OCI-LY7 (cell line): ENCODE results near the gene UBE3C. TPM values are rescaled to one million over a fixed set of nuclear protein-coding genes. Genes with fewer than 3 reads are reported as not detected.

Experiments
- BruUV-seq: library from RNA; stranded (reverse); fragments of 400-500 nt; replicated peaks from 2 replicates; lab custom pipeline; 2021; lab: Mats Ljungman, UMichigan
- CTCF ChIA-PET: fragments of 300-600 bp; sonication (Branson Sonifier 250); formaldehyde crosslinking; loops from one replicate; lab custom pipeline; 2022; ENCODE audit warnings: antibody characterized with exemption; ENCODE audit not compliant: unreplicated experiment; lab: Charles Lee
- POLR2A ChIA-PET: fragments of 300-600 bp; sonication (Branson Sonifier 250); formaldehyde crosslinking; loops from one replicate; lab custom pipeline; 2022; ENCODE audit warnings: antibody characterized with exemption; lab: Charles Lee
- DNase-seq: peaks from one replicate; pipeline ENCODE4 v3.0.0-alpha.2; 2015; ENCODE audit warnings: low spot score
- H2AFZ ChIP-seq: fragments of 200-600 bp; sonication (generic), shearing (Covaris generic); 2 replicates; pipeline ENCODE4 v1.6.1; 2014; ENCODE audit warnings: mild to moderate bottlenecking, antibody characterized with exemption, low read length, moderate library complexity
- H3K27ac ChIP-seq: fragments of 200-600 bp; sonication (generic); 2 replicates; pipeline ENCODE4 v1.5.1; 2014; ENCODE audit warnings: mixed run types, low read depth, mild to moderate bottlenecking, moderate library complexity, low read length, inconsistent platforms; ENCODE audit not compliant: poor library complexity, severe bottlenecking
- H3K36me3 ChIP-seq: fragments of 200-600 bp; sonication (generic); 2 replicates; pipeline ENCODE4 v1.6.1; 2014; ENCODE audit warnings: mild to moderate bottlenecking, antibody characterized with exemption, low read length, moderate library complexity, mixed read lengths; ENCODE audit not compliant: insufficient read depth
- H3K4me1 ChIP-seq: fragments of 200-600 bp; sonication (generic); 2 replicates; pipeline ENCODE4 v1.5.1; 2014; ENCODE audit warnings: mild to moderate bottlenecking, low read length; ENCODE audit not compliant: insufficient read depth, poor library complexity, severe bottlenecking
- H3K4me2 ChIP-seq: fragments of 200-600 bp; sonication (generic); 2 replicates; pipeline ENCODE4 v1.6.1; 2014; ENCODE audit warnings: mild to moderate bottlenecking, low read length
- H3K4me3 ChIP-seq: fragments of 200-600 bp; sonication (generic); 2 replicates; pipeline ENCODE4 v1.5.1; 2014; ENCODE audit warnings: mild to moderate bottlenecking, low read depth, low read length; ENCODE audit not compliant: poor library complexity, severe bottlenecking
- H3K79me2 ChIP-seq: fragments of 200-600 bp; sonication (generic); 2 replicates; pipeline ENCODE4 v1.6.1; 2016; ENCODE audit warnings: low read depth, mild to moderate bottlenecking, low read length, moderate library complexity, mixed read lengths; ENCODE audit not compliant: insufficient read depth
- H3K9me2 ChIP-seq: fragments of 200-600 bp; sonication (generic); 2 replicates; pipeline ENCODE4 v1.6.1; 2016; ENCODE audit warnings: mild to moderate bottlenecking, low read length, mixed read lengths; ENCODE audit not compliant: insufficient read depth
- H3K9me3 ChIP-seq: fragments of 200-600 bp; sonication (generic); 2 replicates; pipeline ENCODE4 v1.6.1; 2014; ENCODE audit warnings: mild to moderate bottlenecking, mixed run types, low read length, mixed read lengths
- H4K20me1 ChIP-seq: fragments of 200-600 bp; sonication (generic); 2 replicates; pipeline ENCODE4 v1.6.1; 2014; ENCODE audit warnings: mild to moderate bottlenecking, antibody characterized with exemption, low read length, moderate library complexity, mixed read lengths; ENCODE audit not compliant: insufficient read depth
- CTCF ChIP-seq: fragments of 200-600 bp; sonication (generic); conservative IDR thresholded peaks from 2 replicates; pipeline ENCODE4 v1.5.1; 2014; ENCODE audit warnings: mild to moderate bottlenecking, antibody characterized with exemption, low read length, moderate library complexity, mixed read lengths
- EZH2phosphoT487 ChIP-seq: fragments of 200-600 bp; sonication (generic); IDR thresholded peaks from 2 replicates; pipeline ENCODE4 v1.6.1; 2018; ENCODE audit warnings: low read depth, borderline replicate concordance, mild to moderate bottlenecking, mixed run types, antibody characterized with exemption, low read length, moderate library complexity, mixed read lengths
- intact Hi-C: fragments of 100-400 bp; cut with micrococcal nuclease; formaldehyde crosslinking; loops from one replicate; pipeline ENCODE4 v1.10.0; 2022; ENCODE audit not compliant: unreplicated experiment
- total RNA-seq, 2 experiments: library from RNA; depleted of rRNA in 1 of 2; stranded (reverse); fragments of >200 nt in 1 of 2; shearing (Covaris generic) in 1 of 2; gene quantifications; 2 replicates each; pipeline ENCODE4 v1.2.3, GENCODE V29; 2014 to 2022

Gene UBE3C
- total RNA-seq, 2 experiments from 2014 or later, result 60.4 to 66.1 TPM

- Histone ChIP-seq H3K36me3 (no peaks in the 10 kb centered on the region), H3K4me3 (no peak overlapping the region), H3K79me2 (no peaks in the 10 kb centered on the region), H4K20me1 (no peaks in the 10 kb centered on the region), H3K4me2 (no peak overlapping the region), H3K9me2 (no peaks in the 10 kb centered on the region), H2AFZ (no peak overlapping the region), H3K9me3 (peaks cover 9% of the 10 kb centered on the region), H3K4me1 (no peaks in the 10 kb centered on the region), H3K27ac (no peak overlapping the region)
- intact Hi-C loops, result no loop called here
- no TSS peak for BruUV-seq
- ChIA-PET POLR2A (no interaction called here), CTCF (no interaction called here)
- DNase-seq, result no peak
- TF ChIP-seq CTCF (no peak), EZH2phosphoT487 (no peak)
These were observed 20.9 kb upstream of the UBE3C start for GRCh38 chr7:157117796-157118195.

- no peak overlapping the region for H3K4me3 ChIP-seq
- CTCF ChIA-PET, result no interaction called here
- BruUV-seq, result no TSS peak
- no peak overlapping the region for H3K4me2 ChIP-seq
- TF ChIP-seq EZH2phosphoT487 (no peak), CTCF (no peak)
- no peak overlapping the region for H3K27ac ChIP-seq
- POLR2A ChIA-PET, result no interaction called here
- peaks cover 9% of the 10 kb centered on the region for H3K9me3 ChIP-seq
- H3K4me1 ChIP-seq, result no peaks in the 10 kb centered on the region
- H2AFZ ChIP-seq, result no peak overlapping the region
- intact Hi-C loops, result no loop called here
- no peak for DNase-seq
- no peaks in the 10 kb centered on the region for H4K20me1 ChIP-seq
- H3K36me3 ChIP-seq, result no peaks in the 10 kb centered on the region
- H3K79me2 ChIP-seq, result no peaks in the 10 kb centered on the region
- no peaks in the 10 kb centered on the region for H3K9me2 ChIP-seq
These were observed 18.5 kb upstream of the UBE3C start for GRCh38 chr7:157120181-157120580.

GRCh38 chr7:157121184-157121715, 17.5 kb upstream of the UBE3C start:
- no peak overlapping the region for H2AFZ ChIP-seq
- H3K27ac ChIP-seq, result no peak overlapping the region
- no peak for DNase-seq
- H3K36me3 ChIP-seq, result no peaks in the 10 kb centered on the region
- peaks cover 9% of the 10 kb centered on the region for H3K9me3 ChIP-seq
- H3K4me2 ChIP-seq, result no peak overlapping the region
- TF ChIP-seq CTCF, result no peak
- no peak for TF ChIP-seq EZH2phosphoT487
- H3K4me1 ChIP-seq, result no peaks in the 10 kb centered on the region
- no peaks in the 10 kb centered on the region for H3K79me2 ChIP-seq
- H3K4me3 ChIP-seq, result no peak overlapping the region
- ChIA-PET POLR2A (no interaction called here), CTCF (no interaction called here)
- H3K9me2 ChIP-seq, result no peaks in the 10 kb centered on the region
- intact Hi-C loops, result no loop called here
- no TSS peak for BruUV-seq
- no peaks in the 10 kb centered on the region for H4K20me1 ChIP-seq
